Measurements from ENCODE around the gene ZNF234.
A peak's percentile ranks its signal among the peaks of the same experiment; 100 is the strongest.
"Not testable (repeated sequence)": the region's sequence is repeated elsewhere in the genome, so short reads cannot be mapped to it uniquely, and the experiment has no call there.

Gene ZNF234

GRCh38 chr19:44182145-44182544 is 40.8 kb downstream of the ZNF234 start:
- no peak for DNase-seq

GRCh38 chr19:44190020-44190419 is 48.7 kb downstream of the ZNF234 start:
- DNase-seq, result no peak

GRCh38 chr19:44192127-44192526 is 50.8 kb downstream of the ZNF234 start:
- DNase-seq, result no peak

GRCh38 chr19:44196772-44197171 is 55.4 kb downstream of the ZNF234 start:
- no peak for DNase-seq

DNA sequence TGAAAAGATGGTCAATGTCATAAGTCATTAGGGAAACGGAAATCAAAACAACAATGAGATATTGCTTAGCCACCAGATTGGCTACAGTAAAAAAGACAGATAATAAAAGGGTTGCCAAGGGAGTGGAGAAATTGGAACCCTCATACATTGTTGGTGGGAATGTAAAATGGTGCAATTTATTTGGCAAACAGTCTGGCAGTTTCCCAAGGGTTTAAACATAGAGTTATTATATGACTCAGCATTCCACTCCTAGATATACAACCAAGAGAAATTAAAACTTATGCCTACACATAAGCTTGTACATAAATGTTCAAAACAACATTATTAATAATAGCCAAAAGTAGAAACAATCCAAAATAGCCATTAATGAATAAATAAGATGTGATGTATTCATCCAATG is 61.1 kb downstream of the ZNF234 start:
- no peak for DNase-seq

DNA sequence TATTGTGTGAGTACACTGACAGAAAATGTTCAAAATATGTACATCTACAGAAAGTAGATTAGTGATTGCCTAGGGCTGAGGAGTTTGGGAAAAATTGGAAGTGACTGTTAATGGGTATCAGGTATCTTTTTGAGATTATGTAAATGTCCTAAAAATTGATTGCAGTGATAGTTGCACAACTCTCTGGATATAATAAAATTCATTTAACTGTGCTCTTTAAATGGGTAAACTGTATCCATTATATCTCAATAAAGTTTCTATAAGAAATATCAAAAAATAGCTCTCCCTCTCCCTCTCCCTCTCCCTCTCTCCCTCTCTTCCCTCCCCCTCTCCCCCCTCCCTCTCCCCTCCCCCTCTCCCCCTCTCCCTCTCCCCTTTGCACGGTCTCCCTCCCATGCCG is 61.6 kb downstream of the ZNF234 start:
- DNase-seq, result no peak

GRCh38 chr19:44203877-44204276 is 62.5 kb downstream of the ZNF234 start:
- not testable (repeated sequence) for DNase-seq

DNA sequence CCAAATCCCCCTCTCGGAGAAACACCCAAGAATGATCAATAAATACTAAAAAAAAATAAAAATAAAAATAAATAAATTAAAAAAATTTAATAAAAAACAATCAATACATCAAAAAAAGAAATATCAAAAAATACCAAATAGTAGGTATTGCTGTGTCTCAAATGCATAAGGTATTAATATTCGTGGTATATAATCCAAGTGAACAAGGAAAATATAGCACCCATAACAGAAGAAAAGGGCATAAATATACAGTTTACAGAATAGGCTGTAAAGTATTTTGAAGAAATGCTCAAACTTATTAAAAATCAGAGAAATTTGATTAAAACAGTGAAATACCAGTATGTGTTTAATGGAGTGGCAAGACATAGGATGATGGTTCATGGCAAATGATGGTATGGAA is 63.4 kb downstream of the ZNF234 start:
- no peak for DNase-seq

- peak; percentile 96 for DNase-seq
Observed at GRCh38 chr19:44207126-44207803, 65.9 kb downstream of the ZNF234 start.

Data from midbrain (tissue), 1 donor.